GM18873 (cell line): ENCODE measurements around the gene CIDEA.

Experiments used
- ATAC-seq: cut with Tn5 transposase; IDR thresholded peaks from one replicate; pipeline ENCODE4 v1.9.1; 2021; ENCODE audit warnings: mild to moderate bottlenecking, moderate library complexity, moderate number of reproducible peaks; ENCODE audit not compliant: unreplicated experiment, low FRiP score

Gene CIDEA

GRCh38 chr18:12314591-12315305 is 60.6 kb downstream of the CIDEA start:
- ATAC-seq = no peak

- ATAC-seq = no peak
Observed at GRCh38 chr18:12315490-12315889, 61.3 kb downstream of the CIDEA start.

- ATAC-seq = no peak
Observed at GRCh38 chr18:12315911-12316310, 61.8 kb downstream of the CIDEA start.

GRCh38 chr18:12317664-12318333 is 63.6 kb downstream of the CIDEA start:
- no peak for ATAC-seq

- ATAC-seq = no peak
Observed at GRCh38 chr18:12318334-12318697, 64.2 kb downstream of the CIDEA start.

- ATAC-seq = no peak
Observed at GRCh38 chr18:12318857-12319256, 64.7 kb downstream of the CIDEA start.

- no peak for ATAC-seq
Observed at GRCh38 chr18:12321333-12321732, 67.2 kb downstream of the CIDEA start.

GRCh38 chr18:12324991-12325725 is 71.0 kb downstream of the CIDEA start:
- ATAC-seq = no peak

GRCh38 chr18:12325726-12326245 is 71.6 kb downstream of the CIDEA start:
- no peak for ATAC-seq

- ATAC-seq = no peak
Observed at GRCh38 chr18:12326711-12327460, 72.7 kb downstream of the CIDEA start.
